Caco-2 (cell line): ENCODE measurements around the gene HCN3. TPM values are rescaled to one million over a fixed set of nuclear protein-coding genes. Genes with fewer than 3 reads are reported as not detected.

Experiments
- BruUV-seq: library from RNA; stranded (reverse); fragments of 400-500 nt; replicated peaks from 2 replicates; lab custom pipeline; 2021; lab: Mats Ljungman, UMichigan
- CTCF ChIA-PET: fragments of 300-600 bp; sonication (Branson Sonifier 250); formaldehyde crosslinking; loops from one replicate; lab custom pipeline; 2022; ENCODE audit warnings: antibody characterized with exemption; lab: Charles Lee
- POLR2A ChIA-PET: fragments of 300-600 bp; sonication (Branson Sonifier 250); formaldehyde crosslinking; loops from one replicate; lab custom pipeline; 2022; ENCODE audit warnings: antibody characterized with exemption; lab: Charles Lee
- DNase-seq, 2 experiments: peaks; one replicate each; pipeline versions ENCODE4 v3.0.0 to v3.0.0-alpha.2; 2020 to 2022
- H3K27me3 ChIP-seq: replicated peaks from 2 replicates; pipeline ENCODE4 v1.6.0; 2011; ENCODE audit warnings: low read length; ENCODE audit not compliant: control insufficient read depth, insufficient read depth
- H3K36me3 ChIP-seq: 2 replicates; pipeline ENCODE4 v1.5.1; 2011; ENCODE audit warnings: low read length; ENCODE audit not compliant: control insufficient read depth, insufficient read depth
- H3K4me1 ChIP-seq: fragments of 250-450 bp; sonication (Bioruptor Pico); 2 replicates; pipeline ENCODE4 v1.5.1; 2020; ENCODE audit warnings: mild to moderate bottlenecking
- H3K4me3 ChIP-seq: 2 replicates; pipeline ENCODE4 v1.5.1; 2011; ENCODE audit warnings: low read depth, mild to moderate bottlenecking, control low read depth, low read length
- H3K9me3 ChIP-seq: fragments of 250-450 bp; sonication (Bioruptor Pico); 2 replicates; pipeline ENCODE4 v1.5.1; 2020; ENCODE audit warnings: mild to moderate bottlenecking, moderate library complexity
- H3K27ac Mint-ChIP-seq: one replicate; pipeline ENCODE4 v1.8.0; 2022; ENCODE audit warnings: mixed read lengths; ENCODE audit not compliant: unreplicated experiment
- H3K27me3 Mint-ChIP-seq: one replicate; pipeline ENCODE4 v1.8.0; 2022; ENCODE audit warnings: mixed read lengths; ENCODE audit not compliant: insufficient read depth, unreplicated experiment
- H3K36me3 Mint-ChIP-seq: one replicate; pipeline ENCODE4 v1.8.0; 2022; ENCODE audit warnings: mild to moderate bottlenecking, mixed read lengths; ENCODE audit not compliant: insufficient read depth, unreplicated experiment
- H3K4me1 Mint-ChIP-seq: one replicate; pipeline ENCODE4 v1.8.0; 2022; ENCODE audit warnings: low read depth, mixed read lengths; ENCODE audit not compliant: unreplicated experiment
- H3K4me3 Mint-ChIP-seq: one replicate; pipeline ENCODE4 v1.8.0; 2022; ENCODE audit warnings: mild to moderate bottlenecking, moderate library complexity, mixed read lengths; ENCODE audit not compliant: unreplicated experiment
- H3K9me3 Mint-ChIP-seq: one replicate; pipeline ENCODE4 v1.8.0; 2022; ENCODE audit warnings: mixed read lengths; ENCODE audit not compliant: unreplicated experiment
- intact Hi-C: fragments of 100-400 bp; cut with micrococcal nuclease; formaldehyde crosslinking; loops from one replicate; pipeline ENCODE4 v1.10.0; 2022; ENCODE audit not compliant: unreplicated experiment
- total RNA-seq: library from RNA; stranded (reverse); gene quantifications from 2 replicates; pipeline ENCODE4 v1.2.3, GENCODE V29; 2022
- TF ChIP-seq, protein P1 (sequence below), 2 experiments: fragments of 200-600 bp in 1 of 2; IDR thresholded peaks; 1 replicate in 1 of 2; 2 replicates in 1 of 2; pipeline versions ENCODE4 v1.5.1 to v1.8.0; 2011 to 2022; ENCODE audit warnings: antibody characterized with exemption in 1 of 2, control low read depth in 1 of 2, inconsistent platforms in 1 of 2, low read depth in 1 of 2, low read length in 1 of 2, mild to moderate bottlenecking in 1 of 2, moderate library complexity in 1 of 2; ENCODE audit not compliant: insufficient read depth in 1 of 2, severe bottlenecking in 1 of 2, unreplicated experiment in 1 of 2

Gene HCN3
- total RNA-seq, 1 experiment from 2014 or later: 8.8 TPM

DNA sequence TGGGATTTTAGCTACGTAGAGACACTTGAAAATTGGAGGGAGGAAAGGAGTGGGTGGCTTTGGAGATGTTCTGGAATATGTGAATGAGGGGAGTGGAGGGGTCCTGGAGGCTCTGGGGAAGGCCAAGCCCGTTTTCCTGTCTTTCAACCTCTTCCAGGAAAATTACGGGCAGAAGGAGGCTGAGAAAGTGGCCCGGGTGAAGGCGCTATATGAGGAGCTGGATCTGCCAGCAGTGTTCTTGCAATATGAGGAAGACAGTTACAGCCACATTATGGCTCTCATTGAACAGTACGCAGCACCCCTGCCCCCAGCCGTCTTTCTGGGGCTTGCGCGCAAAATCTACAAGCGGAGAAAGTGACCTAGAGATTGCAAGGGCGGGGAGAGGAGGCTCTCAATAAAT lies 43.0 kb downstream of the HCN3 start:
- no peaks in the 10 kb centered on the region for H3K9me3 Mint-ChIP-seq
- Histone ChIP-seq H3K9me3 (no peaks in the 10 kb centered on the region), H3K36me3 (peaks cover 2% of the 10 kb centered on the region; the same call in 1 of the 2 replicates), H3K4me3 (no peak overlapping the region), H3K27me3 (no peaks in the 10 kb centered on the region), H3K4me1 (peaks cover 20% of the 10 kb centered on the region)
- peak overlapping the region; percentile 9 for H3K27ac Mint-ChIP-seq
- intact Hi-C loops: loop anchor here (10.0 kb wide), 1 partner anchor 275 kb away; no protein-coding TSS in a partner anchor
- TSS peak; percentile 1 for BruUV-seq
- TF ChIP-seq, protein P1, sequence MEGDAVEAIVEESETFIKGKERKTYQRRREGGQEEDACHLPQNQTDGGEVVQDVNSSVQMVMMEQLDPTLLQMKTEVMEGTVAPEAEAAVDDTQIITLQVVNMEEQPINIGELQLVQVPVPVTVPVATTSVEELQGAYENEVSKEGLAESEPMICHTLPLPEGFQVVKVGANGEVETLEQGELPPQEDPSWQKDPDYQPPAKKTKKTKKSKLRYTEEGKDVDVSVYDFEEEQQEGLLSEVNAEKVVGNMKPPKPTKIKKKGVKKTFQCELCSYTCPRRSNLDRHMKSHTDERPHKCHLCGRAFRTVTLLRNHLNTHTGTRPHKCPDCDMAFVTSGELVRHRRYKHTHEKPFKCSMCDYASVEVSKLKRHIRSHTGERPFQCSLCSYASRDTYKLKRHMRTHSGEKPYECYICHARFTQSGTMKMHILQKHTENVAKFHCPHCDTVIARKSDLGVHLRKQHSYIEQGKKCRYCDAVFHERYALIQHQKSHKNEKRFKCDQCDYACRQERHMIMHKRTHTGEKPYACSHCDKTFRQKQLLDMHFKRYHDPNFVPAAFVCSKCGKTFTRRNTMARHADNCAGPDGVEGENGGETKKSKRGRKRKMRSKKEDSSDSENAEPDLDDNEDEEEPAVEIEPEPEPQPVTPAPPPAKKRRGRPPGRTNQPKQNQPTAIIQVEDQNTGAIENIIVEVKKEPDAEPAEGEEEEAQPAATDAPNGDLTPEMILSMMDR (IDR thresholded peaks at IDR 0.05; ENCODE audit: insufficient read depth in 1 of 2, low read depth in 1 of 2, low read length in 1 of 2, severe bottlenecking in 1 of 2, unreplicated experiment in 1 of 2): no peak
- no peaks in the 10 kb centered on the region for H3K27me3 Mint-ChIP-seq
- no peak for DNase-seq
- peaks cover 7% of the 10 kb centered on the region for H3K4me1 Mint-ChIP-seq
- CTCF ChIA-PET: no interaction called here
- H3K36me3 Mint-ChIP-seq: peaks cover 72% of the 10 kb centered on the region
- H3K4me3 Mint-ChIP-seq: peak overlapping the region; percentile 54
- POLR2A ChIA-PET: no interaction called here

DNA sequence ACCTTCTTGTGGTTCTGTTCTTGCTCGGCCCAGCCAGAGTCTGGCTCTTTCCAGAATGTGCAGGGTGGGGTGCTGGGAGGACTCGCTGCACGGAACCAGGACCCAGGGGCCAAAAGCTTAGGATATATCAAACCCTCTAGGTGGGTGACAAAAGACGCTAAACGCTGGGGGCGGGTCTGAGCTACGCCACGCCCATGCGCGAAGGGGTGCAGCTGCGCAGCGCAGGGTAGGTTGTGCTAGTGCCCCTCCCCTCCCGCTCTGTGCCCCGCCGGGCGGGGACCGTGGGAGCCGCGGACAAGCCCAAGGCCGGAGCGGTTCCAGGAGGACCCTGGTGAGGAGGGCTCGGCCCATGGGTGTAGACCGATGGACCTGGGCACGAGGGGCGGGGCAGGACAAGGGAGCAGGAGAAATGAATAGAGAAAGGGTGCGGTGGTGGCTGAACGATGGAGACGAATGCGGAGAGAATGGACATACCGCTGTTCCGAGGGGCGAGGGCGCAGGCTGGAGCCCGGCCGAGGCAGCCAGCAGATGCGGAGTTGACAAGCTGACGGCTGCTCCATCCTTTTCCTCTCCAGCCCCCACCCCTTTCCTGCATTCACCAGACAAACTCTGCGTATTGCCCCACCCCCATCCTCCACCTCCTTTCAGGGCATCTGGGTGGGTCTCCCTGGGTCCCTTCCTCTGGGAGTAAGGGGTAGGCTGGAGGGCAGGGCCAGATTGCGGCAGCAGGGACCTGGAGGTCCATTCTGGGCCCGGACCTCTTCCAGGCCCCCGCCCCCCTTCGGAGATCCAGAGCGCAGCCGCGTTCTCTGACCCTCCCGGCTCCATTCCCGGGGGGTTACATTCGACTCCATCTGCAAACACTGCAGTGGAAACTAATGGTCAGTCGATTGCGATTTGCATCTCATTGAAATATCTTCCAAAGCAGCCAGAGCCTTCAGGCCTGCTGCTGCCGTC lies 43.7 kb downstream of the HCN3 start, which contains the start of gene RUSC1:
TSS of gene RUSC1 (plus strand) at position 234 of the 957 bp plus-strand sequence. CDS start 880 bp downstream, outside the sequence.
- CTCF ChIA-PET: interaction anchor here (0.6 to 3.1 kb wide), 2 partner anchors 16 to 70 kb away, joined by 3 to 34 read pairs; no protein-coding TSS in a partner anchor
- Histone ChIP-seq H3K4me3 (no peak within 1 kb of the TSS), H3K4me1 (peaks cover 24% of the 10 kb centered on the region), H3K27me3 (no peaks in the 10 kb centered on the region), H3K36me3 (peaks cover 2% of the 10 kb centered on the region; the same call in 1 of the 2 replicates), H3K9me3 (no peaks in the 10 kb centered on the region)
- TF ChIP-seq, protein P1 (IDR thresholded peaks at IDR 0.05; ENCODE audit: insufficient read depth in 1 of 2, low read depth in 1 of 2, low read length in 1 of 2, severe bottlenecking in 1 of 2, unreplicated experiment in 1 of 2): no peak
- Mint-ChIP-seq H3K36me3 (peaks cover 76% of the 10 kb centered on the region), H3K27me3 (no peaks in the 10 kb centered on the region), H3K9me3 (no peaks in the 10 kb centered on the region), H3K4me3 (peak within 1 kb of the TSS; percentile 54), H3K4me1 (peaks cover 10% of the 10 kb centered on the region), H3K27ac (peak within 1 kb of the TSS; percentile 73)
- POLR2A ChIA-PET: no interaction called here
- intact Hi-C loops: loop anchor here (10.0 kb wide), 1 partner anchor 274 kb away; no protein-coding TSS in a partner anchor
- BruUV-seq: no TSS peak
- DNase-seq: no peak
